Measurements from ENCODE around the gene PRKG1.

Gene PRKG1

GRCh38 chr10:51928162-51928561 is 853.9 kb downstream of the PRKG1 start:
- Histone ChIP-seq H3K27me3 (ENCODE audit: control insufficient read depth in 5 of 5, insufficient read depth in 4 of 5, low read length in 5 of 5) (no peaks in the 10 kb centered on the region), H3K4me3 (ENCODE audit: low read depth in 1 of 5, low read length in 5 of 5) (no peak overlapping the region), H3K27ac (ENCODE audit: low read depth, low read length) (no peak overlapping the region), H3K4me1 (ENCODE audit: control insufficient read depth in 5 of 5, insufficient read depth in 5 of 5, low read length in 5 of 5) (peaks cover 0 to 6% (median 0%) of the 10 kb centered on the region in 5 donors), H3K9ac (ENCODE audit: low read length in 5 of 5) (no peak overlapping the region), H3K36me3 (ENCODE audit: control insufficient read depth in 5 of 5, insufficient read depth in 5 of 5, low read length in 5 of 5) (no peaks in the 10 kb centered on the region), H3K9me3 (ENCODE audit: control insufficient read depth in 5 of 5, low read length in 5 of 5) (no peaks in the 10 kb centered on the region)

- H3K27ac ChIP-seq (ENCODE audit: low read depth, low read length) = no peak overlapping the region
- no peaks in the 10 kb centered on the region for H3K27me3 ChIP-seq (ENCODE audit: control insufficient read depth in 5 of 5, insufficient read depth in 4 of 5, low read length in 5 of 5)
- H3K9ac ChIP-seq (ENCODE audit: low read length in 5 of 5) = no peak overlapping the region
- no peak overlapping the region for H3K4me3 ChIP-seq (ENCODE audit: low read depth in 1 of 5, low read length in 5 of 5)
- H3K9me3 ChIP-seq (ENCODE audit: control insufficient read depth in 5 of 5, low read length in 5 of 5) = no peaks in the 10 kb centered on the region
- H3K36me3 ChIP-seq (ENCODE audit: control insufficient read depth in 5 of 5, insufficient read depth in 5 of 5, low read length in 5 of 5) = no peaks in the 10 kb centered on the region
- peaks cover 0 to 12% (median 0%) of the 10 kb centered on the region in 5 donors for H3K4me1 ChIP-seq (ENCODE audit: control insufficient read depth in 5 of 5, insufficient read depth in 5 of 5, low read length in 5 of 5)
Measured at GRCh38 chr10:51932530-51932929, 858.2 kb downstream of the PRKG1 start.

- peaks cover 0 to 17% (median 0%) of the 10 kb centered on the region in 5 donors for H3K4me1 ChIP-seq (ENCODE audit: control insufficient read depth in 5 of 5, insufficient read depth in 5 of 5, low read length in 5 of 5)
- no peaks in the 10 kb centered on the region for H3K27me3 ChIP-seq (ENCODE audit: control insufficient read depth in 5 of 5, insufficient read depth in 4 of 5, low read length in 5 of 5)
- no peaks in the 10 kb centered on the region for H3K9me3 ChIP-seq (ENCODE audit: control insufficient read depth in 5 of 5, low read length in 5 of 5)
- no peak overlapping the region for H3K4me3 ChIP-seq (ENCODE audit: low read depth in 1 of 5, low read length in 5 of 5)
- H3K27ac ChIP-seq (ENCODE audit: low read depth, low read length) = no peak overlapping the region
- H3K36me3 ChIP-seq (ENCODE audit: control insufficient read depth in 5 of 5, insufficient read depth in 5 of 5, low read length in 5 of 5) = no peaks in the 10 kb centered on the region
- H3K9ac ChIP-seq (ENCODE audit: low read length in 5 of 5) = no peak overlapping the region
Measured at GRCh38 chr10:51934373-51934772, 860.1 kb downstream of the PRKG1 start.

- Histone ChIP-seq H3K4me3 (ENCODE audit: low read depth in 1 of 5, low read length in 5 of 5) (no peak overlapping the region), H3K4me1 (ENCODE audit: control insufficient read depth in 5 of 5, insufficient read depth in 5 of 5, low read length in 5 of 5) (peaks cover 0 to 17% (median 0%) of the 10 kb centered on the region in 5 donors)
Measured at GRCh38 chr10:51935341-51935740, 861.1 kb downstream of the PRKG1 start.

GRCh38 chr10:51937308-51938140 is 863.2 kb downstream of the PRKG1 start:
- Histone ChIP-seq H3K9me3 (ENCODE audit: control insufficient read depth in 5 of 5, low read length in 5 of 5) (no peaks in the 10 kb centered on the region), H3K4me3 (ENCODE audit: low read depth in 1 of 5, low read length in 5 of 5) (peak overlapping the region in 2 of 5 donors; percentile 3 to 4), H3K36me3 (ENCODE audit: control insufficient read depth in 5 of 5, insufficient read depth in 5 of 5, low read length in 5 of 5) (no peaks in the 10 kb centered on the region), H3K9ac (ENCODE audit: low read length in 5 of 5) (no peak overlapping the region), H3K27me3 (ENCODE audit: control insufficient read depth in 5 of 5, insufficient read depth in 4 of 5, low read length in 5 of 5) (no peaks in the 10 kb centered on the region), H3K4me1 (ENCODE audit: control insufficient read depth in 5 of 5, insufficient read depth in 5 of 5, low read length in 5 of 5) (peaks cover 0 to 14% (median 0%) of the 10 kb centered on the region in 5 donors), H3K27ac (ENCODE audit: low read depth, low read length) (peak overlapping the region; percentile 17)

More at GRCh38 chr10:51935341-51935740, 861.1 kb downstream of the PRKG1 start:
- Histone ChIP-seq H3K9me3 (ENCODE audit: control insufficient read depth in 5 of 5, low read length in 5 of 5) (no peaks in the 10 kb centered on the region), H3K36me3 (ENCODE audit: control insufficient read depth in 5 of 5, insufficient read depth in 5 of 5, low read length in 5 of 5) (no peaks in the 10 kb centered on the region), H3K27ac (ENCODE audit: low read depth, low read length) (no peak overlapping the region), H3K9ac (ENCODE audit: low read length in 5 of 5) (no peak overlapping the region), H3K27me3 (ENCODE audit: control insufficient read depth in 5 of 5, insufficient read depth in 4 of 5, low read length in 5 of 5) (no peaks in the 10 kb centered on the region)

- H3K27ac ChIP-seq (ENCODE audit: low read depth, low read length) = no peak overlapping the region
- H3K4me3 ChIP-seq (ENCODE audit: low read depth in 1 of 5, low read length in 5 of 5) = no peak overlapping the region
- H3K27me3 ChIP-seq (ENCODE audit: control insufficient read depth in 5 of 5, insufficient read depth in 4 of 5, low read length in 5 of 5) = no peaks in the 10 kb centered on the region
- no peaks in the 10 kb centered on the region for H3K9me3 ChIP-seq (ENCODE audit: control insufficient read depth in 5 of 5, low read length in 5 of 5)
- H3K36me3 ChIP-seq (ENCODE audit: control insufficient read depth in 5 of 5, insufficient read depth in 5 of 5, low read length in 5 of 5) = no peaks in the 10 kb centered on the region
- H3K4me1 ChIP-seq (ENCODE audit: control insufficient read depth in 5 of 5, insufficient read depth in 5 of 5, low read length in 5 of 5) = peaks cover 0 to 13% (median 5%) of the 10 kb centered on the region in 5 donors
- no peak overlapping the region for H3K9ac ChIP-seq (ENCODE audit: low read length in 5 of 5)
Measured at GRCh38 chr10:51950371-51950995, 876.2 kb downstream of the PRKG1 start.

- peaks cover 0 to 13% (median 5%) of the 10 kb centered on the region in 5 donors for H3K4me1 ChIP-seq (ENCODE audit: control insufficient read depth in 5 of 5, insufficient read depth in 5 of 5, low read length in 5 of 5)
- H3K36me3 ChIP-seq (ENCODE audit: control insufficient read depth in 5 of 5, insufficient read depth in 5 of 5, low read length in 5 of 5) = no peaks in the 10 kb centered on the region
- H3K9me3 ChIP-seq (ENCODE audit: control insufficient read depth in 5 of 5, low read length in 5 of 5) = no peaks in the 10 kb centered on the region
- no peaks in the 10 kb centered on the region for H3K27me3 ChIP-seq (ENCODE audit: control insufficient read depth in 5 of 5, insufficient read depth in 4 of 5, low read length in 5 of 5)
- H3K27ac ChIP-seq (ENCODE audit: low read depth, low read length) = no peak overlapping the region
- H3K9ac ChIP-seq (ENCODE audit: low read length in 5 of 5) = no peak overlapping the region
- no peak overlapping the region for H3K4me3 ChIP-seq (ENCODE audit: low read depth in 1 of 5, low read length in 5 of 5)
Measured at GRCh38 chr10:51950996-51951555, 876.8 kb downstream of the PRKG1 start.

- no peaks in the 10 kb centered on the region for H3K27me3 ChIP-seq (ENCODE audit: control insufficient read depth in 5 of 5, insufficient read depth in 4 of 5, low read length in 5 of 5)
- H3K9me3 ChIP-seq (ENCODE audit: control insufficient read depth in 5 of 5, low read length in 5 of 5) = no peaks in the 10 kb centered on the region
- H3K27ac ChIP-seq (ENCODE audit: low read depth, low read length) = peak overlapping the region; percentile 32
- no peak overlapping the region for H3K4me3 ChIP-seq (ENCODE audit: low read depth in 1 of 5, low read length in 5 of 5)
- peaks cover 0 to 13% (median 5%) of the 10 kb centered on the region in 5 donors for H3K4me1 ChIP-seq (ENCODE audit: control insufficient read depth in 5 of 5, insufficient read depth in 5 of 5, low read length in 5 of 5)
- no peak overlapping the region for H3K9ac ChIP-seq (ENCODE audit: low read length in 5 of 5)
- no peaks in the 10 kb centered on the region for H3K36me3 ChIP-seq (ENCODE audit: control insufficient read depth in 5 of 5, insufficient read depth in 5 of 5, low read length in 5 of 5)
Measured at GRCh38 chr10:51951601-51952000, 877.3 kb downstream of the PRKG1 start.

- H3K27me3 ChIP-seq (ENCODE audit: control insufficient read depth in 5 of 5, insufficient read depth in 4 of 5, low read length in 5 of 5) = no peaks in the 10 kb centered on the region
- H3K36me3 ChIP-seq (ENCODE audit: control insufficient read depth in 5 of 5, insufficient read depth in 5 of 5, low read length in 5 of 5) = no peaks in the 10 kb centered on the region
- no peak overlapping the region for H3K9ac ChIP-seq (ENCODE audit: low read length in 5 of 5)
- H3K9me3 ChIP-seq (ENCODE audit: control insufficient read depth in 5 of 5, low read length in 5 of 5) = no peaks in the 10 kb centered on the region
- peak overlapping the region; percentile 32 for H3K27ac ChIP-seq (ENCODE audit: low read depth, low read length)
- H3K4me3 ChIP-seq (ENCODE audit: low read depth in 1 of 5, low read length in 5 of 5) = no peak overlapping the region
- H3K4me1 ChIP-seq (ENCODE audit: control insufficient read depth in 5 of 5, insufficient read depth in 5 of 5, low read length in 5 of 5) = peaks cover 0 to 13% (median 5%) of the 10 kb centered on the region in 5 donors
Measured at GRCh38 chr10:51952056-51952455, 877.8 kb downstream of the PRKG1 start.

- no peaks in the 10 kb centered on the region for H3K36me3 ChIP-seq (ENCODE audit: control insufficient read depth in 5 of 5, insufficient read depth in 5 of 5, low read length in 5 of 5)
- peaks cover 0 to 13% (median 5%) of the 10 kb centered on the region in 5 donors for H3K4me1 ChIP-seq (ENCODE audit: control insufficient read depth in 5 of 5, insufficient read depth in 5 of 5, low read length in 5 of 5)
Measured at GRCh38 chr10:51955696-51956095, 881.4 kb downstream of the PRKG1 start.

More at GRCh38 chr10:51955696-51956095, 881.4 kb downstream of the PRKG1 start:
- H3K9ac ChIP-seq (ENCODE audit: low read length in 5 of 5) = no peak overlapping the region
- no peaks in the 10 kb centered on the region for H3K27me3 ChIP-seq (ENCODE audit: control insufficient read depth in 5 of 5, insufficient read depth in 4 of 5, low read length in 5 of 5)
- no peaks in the 10 kb centered on the region for H3K9me3 ChIP-seq (ENCODE audit: control insufficient read depth in 5 of 5, low read length in 5 of 5)
- H3K4me3 ChIP-seq (ENCODE audit: low read depth in 1 of 5, low read length in 5 of 5) = no peak overlapping the region
- H3K27ac ChIP-seq (ENCODE audit: low read depth, low read length) = no peak overlapping the region

All from subcutaneous abdominal adipose tissue (tissue), 5 donors.